HG02623 (cell line): ENCODE measurements around the gene PLEKHH2.
"Not testable (repeated sequence)": the region's sequence is repeated elsewhere in the genome, so short reads cannot be mapped to it uniquely, and the experiment has no call there.

Experiments
- ATAC-seq: cut with Tn5 transposase; IDR thresholded peaks from one replicate; pipeline ENCODE4 v1.9.1; 2021; ENCODE audit warnings: moderate library complexity; ENCODE audit not compliant: unreplicated experiment

Gene PLEKHH2

DNA sequence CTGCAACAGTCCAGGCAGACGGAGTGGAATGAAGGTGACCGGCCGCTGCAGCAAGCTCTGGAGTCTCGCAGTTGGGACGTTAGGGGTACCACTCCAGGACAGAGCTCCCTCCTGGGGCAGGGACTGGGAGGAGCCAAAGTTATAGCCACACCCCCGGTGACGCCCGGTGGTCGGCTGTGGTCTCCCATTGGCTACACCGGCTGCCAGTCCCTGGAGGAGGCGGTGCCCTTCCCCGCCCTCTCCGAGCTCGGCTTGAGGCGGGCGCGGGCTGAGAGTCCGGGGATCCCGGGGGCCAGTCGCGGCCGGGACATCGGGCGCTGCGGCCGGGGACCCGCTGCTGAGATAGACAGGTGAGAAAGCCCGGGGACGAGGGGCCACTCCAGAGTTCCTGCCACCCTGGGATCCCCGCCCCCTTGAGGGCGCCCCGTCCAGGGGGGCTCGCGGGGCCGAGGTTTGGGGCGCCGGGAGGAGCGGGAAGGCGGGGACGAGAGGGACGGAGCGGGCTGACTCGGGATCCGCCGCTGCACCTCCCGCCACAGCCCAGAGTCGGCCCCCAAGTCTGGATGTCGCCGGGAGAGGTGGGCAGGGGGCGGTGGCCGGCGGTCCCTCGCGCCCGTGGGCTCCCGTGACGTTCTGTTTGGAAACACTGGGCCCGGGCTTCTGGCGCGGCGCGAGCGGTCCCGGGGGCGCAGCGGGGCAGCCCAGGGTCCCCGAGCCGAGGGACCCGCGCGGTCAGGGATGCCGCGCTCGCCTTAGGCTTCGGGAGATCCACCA, at the start of gene PLEKHH2:
Gene PLEKHH2 (plus strand): TSS at position 231 of the 774 bp plus-strand sequence. CDS start 7,414 bp downstream, outside the sequence.
- ATAC-seq = peak; percentile 99

DNA sequence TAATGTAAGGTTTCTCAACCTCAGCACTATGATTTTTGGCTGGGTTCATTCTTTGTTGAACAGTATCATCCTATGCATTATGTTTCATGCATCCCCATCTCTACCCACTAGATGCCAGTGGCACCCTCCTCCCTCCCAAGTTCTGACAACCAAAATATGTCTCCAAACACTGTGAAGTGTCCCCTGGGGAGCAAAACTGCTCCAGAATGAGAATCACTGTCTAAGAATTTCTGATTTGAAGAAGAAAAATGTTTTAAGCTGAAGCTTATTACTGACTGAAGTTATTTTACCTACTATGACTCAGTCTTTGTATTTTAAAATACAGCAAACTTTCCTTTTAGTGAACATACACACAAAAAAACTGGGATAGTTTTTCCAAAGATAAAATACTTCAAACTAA, 44.6 kb upstream of the PLEKHH2 start:
- no peak for ATAC-seq

DNA sequence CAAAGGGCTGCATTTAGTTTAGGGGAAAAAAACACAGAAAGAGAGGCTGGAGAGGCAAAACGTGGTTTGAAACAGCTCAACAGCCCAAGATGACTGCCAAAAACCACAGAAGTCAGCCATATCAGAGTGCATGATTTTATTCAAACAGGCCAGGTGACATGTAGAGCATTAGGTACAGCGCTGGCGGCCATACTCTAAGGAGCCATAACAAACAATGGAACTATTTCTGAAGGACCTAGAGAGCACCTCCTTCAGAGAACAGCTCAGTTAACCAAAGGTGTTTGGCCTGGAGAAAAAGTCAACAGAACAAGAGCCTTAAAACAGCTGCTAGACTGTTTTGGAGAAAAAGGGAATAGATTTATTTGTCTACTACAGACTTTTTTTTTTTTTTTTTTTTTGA, 43.8 kb upstream of the PLEKHH2 start:
- no peak for ATAC-seq

DNA sequence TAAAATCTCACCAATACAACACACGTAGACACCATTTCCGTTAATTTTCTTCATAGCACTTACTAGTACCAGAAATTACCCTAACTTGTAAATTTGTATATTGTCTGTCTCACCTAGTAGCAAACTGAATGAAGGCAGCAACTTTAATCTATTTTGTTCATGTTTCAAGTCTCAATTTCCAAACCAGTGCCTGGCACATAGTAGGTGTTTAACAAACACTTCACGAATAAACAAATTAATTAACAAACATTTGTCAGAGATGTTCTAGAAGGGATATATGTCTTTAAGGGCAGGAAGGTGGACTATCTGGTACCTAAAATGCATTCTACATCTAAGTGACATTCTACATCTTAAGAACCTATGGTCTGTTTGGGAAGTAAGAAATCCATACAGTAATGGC, 42.2 kb upstream of the PLEKHH2 start:
- no peak for ATAC-seq

DNA sequence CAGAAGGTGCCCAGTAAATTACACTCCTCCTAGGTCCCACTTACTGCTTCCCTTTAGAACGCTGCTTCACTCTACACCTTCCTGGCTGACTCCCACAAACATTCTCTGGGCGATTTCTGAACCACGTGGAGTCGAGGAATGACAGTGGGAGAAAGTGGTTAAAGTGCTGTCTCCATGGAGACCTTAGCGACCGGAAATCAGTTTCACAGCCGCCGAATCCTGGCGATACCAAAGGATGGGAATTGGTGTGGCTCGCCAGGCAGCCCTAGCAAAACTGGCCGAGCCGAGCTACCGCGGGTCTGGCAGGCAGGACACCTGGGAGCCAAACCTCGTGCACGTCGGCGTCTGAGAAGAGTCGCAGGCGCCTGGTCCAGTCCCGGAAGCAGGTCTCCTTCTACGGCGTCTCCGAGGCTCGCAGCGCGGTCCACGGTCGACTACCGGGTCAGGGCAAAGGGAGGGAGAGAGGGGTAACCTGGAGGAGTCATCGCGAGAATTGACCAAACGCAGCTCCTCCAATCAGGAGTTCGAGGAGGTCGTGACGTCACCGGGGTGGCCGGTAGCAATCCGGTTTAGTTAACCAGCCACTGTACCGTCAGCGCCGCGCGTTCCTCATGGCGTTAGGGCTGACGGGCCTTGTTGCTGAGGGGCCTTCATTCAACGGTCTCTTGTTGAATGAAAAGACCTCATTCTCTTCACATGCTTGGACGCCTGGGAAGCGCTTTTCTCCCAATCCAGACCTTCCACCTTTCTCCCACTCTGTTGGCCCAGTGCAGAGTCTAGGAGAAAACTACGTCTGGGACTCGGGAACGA, 41.3 kb upstream of the PLEKHH2 start, which contains the start of gene THADA:
Gene THADA (minus strand): TSS at position 436 of the 810 bp plus-strand sequence. CDS start 3,646 bp downstream, outside the sequence.
- ATAC-seq = peak; percentile 98

DNA sequence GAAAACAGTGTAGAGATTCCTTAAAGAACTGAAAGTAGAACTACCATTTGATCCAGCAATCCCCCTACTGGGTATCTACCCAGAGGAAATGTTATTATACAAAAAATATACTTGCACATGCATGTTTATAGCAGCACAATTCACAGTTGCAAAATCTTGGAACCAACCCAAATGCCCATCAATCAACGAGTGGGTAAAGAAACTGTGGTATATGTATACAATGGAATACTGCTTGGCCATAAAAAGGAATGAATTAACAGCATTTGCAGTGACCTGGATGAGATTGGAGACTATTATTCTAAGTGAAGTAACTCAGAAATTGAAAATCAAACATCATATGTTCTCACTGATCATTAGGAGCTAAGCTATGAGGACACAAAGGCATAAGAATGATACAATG, 36.5 kb upstream of the PLEKHH2 start:
- ATAC-seq = not testable (repeated sequence)

DNA sequence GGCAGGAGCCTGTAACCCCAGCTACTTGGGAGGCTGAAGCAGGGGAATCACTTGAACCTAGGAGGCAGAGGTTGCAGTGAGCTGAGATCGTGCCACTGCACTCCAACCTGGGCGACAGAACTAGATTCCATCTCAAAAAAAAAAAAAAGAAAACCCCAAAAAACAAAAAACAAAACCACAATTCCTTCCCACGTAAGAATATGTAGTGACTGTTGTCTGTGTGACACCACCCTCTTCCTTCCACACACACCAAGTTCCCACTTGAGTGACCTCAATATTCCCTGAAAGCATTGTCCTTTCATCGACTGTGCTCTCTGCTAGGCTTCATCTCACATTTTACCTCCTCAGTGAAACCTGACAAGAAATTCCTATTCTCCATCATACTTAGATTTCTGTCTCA, 32.4 kb upstream of the PLEKHH2 start:
- no peak for ATAC-seq

DNA sequence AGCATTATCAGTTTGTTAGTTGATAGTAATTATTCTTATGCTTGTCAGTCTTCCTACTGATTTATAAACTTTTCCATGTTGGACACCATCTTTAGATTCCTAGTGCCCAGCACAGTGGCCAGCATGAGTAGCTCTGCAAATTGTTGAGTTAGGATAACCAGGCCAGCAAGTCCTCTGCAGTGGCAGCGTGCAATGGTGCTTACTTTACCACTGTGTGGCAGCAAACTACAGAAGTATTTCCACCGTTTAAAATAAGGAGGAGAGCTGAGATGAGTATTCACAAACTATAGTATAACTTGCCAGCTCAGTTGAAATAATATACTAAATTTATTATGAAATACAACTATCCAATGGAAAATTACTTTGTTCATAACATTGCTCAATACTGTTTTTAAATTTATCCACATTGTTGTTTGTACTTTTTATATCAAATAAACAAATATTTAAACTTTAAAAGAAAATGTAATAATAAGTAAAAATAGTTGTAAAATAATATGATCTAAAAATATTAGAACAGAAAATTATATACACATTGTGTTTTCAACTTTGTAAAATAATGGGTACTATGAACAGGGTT, 31.9 kb upstream of the PLEKHH2 start:
- ATAC-seq = no peak

DNA sequence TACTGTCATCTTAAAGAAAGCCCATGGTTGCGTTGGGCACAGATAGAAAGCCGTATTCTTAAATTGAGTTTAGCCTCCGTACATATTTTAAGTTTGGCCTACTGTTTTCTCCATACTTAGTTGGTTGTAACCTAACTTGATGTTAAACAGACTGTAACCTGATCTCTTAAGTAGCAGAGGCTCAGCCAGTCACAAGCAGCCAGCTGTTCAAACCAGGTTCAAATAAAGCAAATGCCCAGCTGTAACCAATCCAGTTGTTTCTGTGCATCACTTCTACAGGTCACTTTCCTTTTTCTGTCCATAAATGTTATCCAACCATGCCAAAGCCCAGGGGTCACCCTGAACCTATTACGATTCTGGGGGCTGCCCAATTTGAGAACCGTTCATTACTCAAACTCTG, 31.2 kb upstream of the PLEKHH2 start:
- ATAC-seq = no peak

DNA sequence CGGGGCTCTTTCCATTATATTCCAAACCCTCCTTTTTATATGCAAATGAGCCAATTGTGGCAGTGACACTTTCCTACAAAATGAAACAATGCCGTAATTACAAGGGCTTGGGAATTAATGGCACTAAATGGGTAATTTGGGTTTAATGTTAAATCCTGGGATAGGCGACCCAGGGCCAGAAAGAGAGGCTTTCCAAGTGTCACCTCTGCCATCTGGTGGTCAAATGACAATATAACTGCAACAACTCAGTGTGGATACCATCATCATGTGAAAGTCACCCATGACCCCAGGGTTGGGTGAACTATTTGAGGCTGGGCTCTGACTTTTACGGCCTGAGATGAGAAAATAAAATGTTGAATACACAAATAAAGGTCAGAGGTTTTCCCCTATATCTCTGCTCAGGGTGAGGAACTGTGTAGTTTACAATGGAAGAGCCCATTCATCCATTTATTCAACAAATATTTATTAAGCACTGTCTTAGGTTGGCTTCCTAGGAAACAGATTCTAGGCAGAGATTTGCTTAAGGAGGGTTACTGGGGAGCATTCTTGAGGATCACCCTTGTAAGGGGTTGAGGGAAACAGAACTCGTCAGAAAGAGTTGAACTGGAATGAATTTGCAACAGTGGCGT, 27.7 kb upstream of the PLEKHH2 start:
- no peak for ATAC-seq

DNA sequence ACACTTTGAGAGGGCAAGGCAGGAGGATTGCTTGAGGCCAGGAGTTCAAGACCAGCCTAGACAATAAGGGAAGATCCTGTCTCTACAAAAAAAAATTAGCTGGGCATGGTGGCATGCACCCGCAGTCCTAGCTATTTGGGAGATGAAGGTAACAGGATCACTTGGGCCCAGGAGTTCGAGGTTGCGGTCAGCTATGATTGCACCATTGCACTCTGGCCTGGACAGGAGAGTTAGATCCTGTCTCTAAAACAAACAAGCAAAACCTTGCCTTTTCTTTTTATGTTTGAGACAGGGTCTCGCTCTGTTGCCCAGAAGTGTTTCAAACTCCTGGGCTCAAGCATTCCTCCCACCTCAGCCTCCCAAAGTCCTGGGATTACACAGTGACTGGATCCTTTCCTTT, 26.7 kb upstream of the PLEKHH2 start:
- no peak for ATAC-seq

DNA sequence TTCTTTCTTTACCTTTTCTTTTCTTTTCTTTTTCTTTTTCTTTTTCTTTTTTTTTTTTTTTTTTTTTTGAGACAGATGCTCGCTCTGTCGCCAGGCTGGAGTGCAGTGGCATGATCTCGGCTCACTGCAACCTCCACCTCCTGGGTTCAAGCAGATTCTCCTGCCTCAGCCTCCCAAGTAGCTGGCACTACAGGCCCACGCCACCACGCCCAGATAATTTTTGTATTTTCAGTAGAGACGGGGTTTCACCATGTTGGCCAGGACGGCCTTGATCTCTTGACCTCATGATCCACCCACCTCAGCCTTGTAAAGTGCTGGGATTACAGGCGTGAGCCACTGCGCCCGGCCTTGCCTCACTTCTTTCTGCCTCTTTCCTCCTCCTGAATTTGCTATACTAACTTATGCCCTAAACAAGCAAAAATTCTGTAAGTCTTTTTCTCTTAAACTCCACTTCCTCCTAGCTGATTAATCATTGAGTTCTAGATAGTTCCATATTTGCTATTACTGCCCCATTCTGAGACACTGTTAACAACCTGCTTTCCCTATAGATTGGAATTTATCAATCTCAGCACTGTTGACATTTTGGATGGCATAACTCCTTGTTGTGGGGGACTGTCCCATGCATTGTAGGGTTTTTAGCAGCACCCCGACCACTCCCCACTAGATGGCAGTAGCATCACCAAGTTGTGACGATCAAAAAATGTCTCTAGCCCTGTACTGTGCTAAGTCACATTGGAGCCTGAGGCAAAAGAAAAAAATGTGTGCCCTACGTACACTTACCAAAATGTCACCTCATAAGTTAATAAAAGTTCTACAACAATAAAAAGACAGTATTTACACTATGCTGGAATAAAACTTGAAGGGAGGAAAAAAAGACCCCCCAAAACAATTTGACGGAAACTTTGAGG, 24.8 kb upstream of the PLEKHH2 start:
- no peak for ATAC-seq

DNA sequence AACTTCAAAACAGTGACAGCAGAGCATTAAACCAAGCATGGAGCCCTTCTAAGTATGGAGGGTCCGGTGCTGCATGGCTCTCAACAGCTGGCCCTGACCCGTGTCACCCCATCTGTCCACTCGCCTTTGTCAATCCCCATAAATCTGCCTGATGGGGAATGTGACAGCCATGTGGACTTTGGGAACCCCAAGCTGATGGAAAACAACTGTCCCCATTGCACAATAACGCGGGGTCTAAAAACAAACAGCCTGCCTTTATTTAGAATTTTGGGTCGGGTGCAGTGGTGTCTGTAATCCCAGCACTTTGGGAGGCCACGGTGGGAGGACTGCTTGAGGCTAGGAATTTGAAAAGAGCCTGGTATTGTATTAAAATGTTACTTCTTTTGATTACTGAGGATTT, 24.1 kb upstream of the PLEKHH2 start:
- no peak for ATAC-seq

DNA sequence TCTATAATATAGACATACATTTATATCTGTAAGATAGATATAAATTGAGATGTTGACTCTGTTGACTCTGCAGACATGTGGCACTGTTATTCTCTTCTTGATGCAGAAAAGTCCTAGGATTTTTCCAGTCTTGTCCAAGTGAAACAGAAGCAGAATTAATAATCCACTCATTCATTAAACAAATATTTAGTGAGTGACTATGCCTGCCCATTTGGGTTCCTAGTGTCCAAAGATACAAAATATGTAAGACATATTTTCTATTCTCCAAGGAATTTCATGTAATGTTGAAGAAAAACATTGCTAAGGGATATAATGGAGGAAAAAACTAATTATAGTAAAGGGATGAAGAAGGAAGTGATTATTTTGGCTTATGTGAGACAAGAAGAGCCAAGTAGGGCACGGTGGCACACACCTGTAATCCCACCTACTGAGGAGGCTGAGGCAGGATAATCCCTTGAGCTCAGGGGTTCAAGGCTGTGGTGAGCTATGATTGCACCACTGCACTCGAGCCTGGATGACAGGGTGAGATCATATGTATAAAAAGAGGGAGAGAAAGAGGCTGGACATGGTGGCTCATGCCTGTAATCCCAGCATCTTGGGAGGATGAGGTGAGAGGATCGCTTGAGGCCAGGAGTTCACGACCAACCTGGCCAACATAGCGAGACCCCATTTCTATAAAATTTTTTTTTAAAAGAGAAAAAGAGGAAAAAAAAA, 19.9 kb upstream of the PLEKHH2 start:
- ATAC-seq = no peak

DNA sequence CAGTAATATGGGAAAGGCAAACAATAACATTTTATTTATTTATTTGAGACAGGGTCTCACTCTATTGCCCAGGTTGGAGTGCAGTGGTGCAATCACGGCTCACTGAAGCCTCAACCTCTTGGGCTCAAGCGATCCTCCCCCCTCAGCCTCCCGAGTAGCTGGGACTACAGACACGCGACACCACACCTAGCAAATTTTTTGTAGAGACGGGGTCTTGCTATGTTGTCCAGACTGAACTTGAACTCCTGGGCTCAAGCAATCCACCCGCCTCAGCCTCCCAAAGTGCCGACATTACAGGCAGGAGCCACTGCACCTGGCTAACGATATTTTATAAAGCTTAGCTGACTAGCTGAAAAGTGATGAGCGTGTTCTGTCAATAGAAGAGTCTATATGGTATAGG, 17.5 kb upstream of the PLEKHH2 start:
- ATAC-seq = no peak

DNA sequence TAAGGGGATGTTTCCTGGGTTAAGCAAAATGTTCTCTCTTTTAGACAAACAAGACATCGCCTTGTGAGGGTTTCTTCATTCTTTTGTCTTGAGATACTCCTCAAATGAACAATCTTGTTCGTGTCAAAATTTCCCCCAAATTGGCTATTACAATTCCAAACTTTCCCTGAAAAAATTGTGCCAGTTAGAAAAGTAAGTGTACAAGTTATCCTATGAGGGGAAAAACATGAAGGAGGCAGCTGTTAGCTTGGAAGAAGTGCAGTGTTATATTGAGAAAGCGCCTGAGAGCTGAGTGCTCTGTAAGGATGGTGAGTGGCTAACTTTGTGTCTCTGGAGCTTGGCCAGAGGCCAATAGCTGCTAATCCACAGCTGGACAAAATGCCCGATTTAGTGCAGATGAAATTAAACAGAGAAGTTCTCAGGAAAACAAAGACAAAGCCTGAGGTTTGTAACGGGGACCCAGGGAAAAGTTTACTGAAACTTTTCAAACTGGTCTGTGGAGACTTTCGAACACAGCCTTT, 14.1 kb upstream of the PLEKHH2 start:
- no peak for ATAC-seq

DNA sequence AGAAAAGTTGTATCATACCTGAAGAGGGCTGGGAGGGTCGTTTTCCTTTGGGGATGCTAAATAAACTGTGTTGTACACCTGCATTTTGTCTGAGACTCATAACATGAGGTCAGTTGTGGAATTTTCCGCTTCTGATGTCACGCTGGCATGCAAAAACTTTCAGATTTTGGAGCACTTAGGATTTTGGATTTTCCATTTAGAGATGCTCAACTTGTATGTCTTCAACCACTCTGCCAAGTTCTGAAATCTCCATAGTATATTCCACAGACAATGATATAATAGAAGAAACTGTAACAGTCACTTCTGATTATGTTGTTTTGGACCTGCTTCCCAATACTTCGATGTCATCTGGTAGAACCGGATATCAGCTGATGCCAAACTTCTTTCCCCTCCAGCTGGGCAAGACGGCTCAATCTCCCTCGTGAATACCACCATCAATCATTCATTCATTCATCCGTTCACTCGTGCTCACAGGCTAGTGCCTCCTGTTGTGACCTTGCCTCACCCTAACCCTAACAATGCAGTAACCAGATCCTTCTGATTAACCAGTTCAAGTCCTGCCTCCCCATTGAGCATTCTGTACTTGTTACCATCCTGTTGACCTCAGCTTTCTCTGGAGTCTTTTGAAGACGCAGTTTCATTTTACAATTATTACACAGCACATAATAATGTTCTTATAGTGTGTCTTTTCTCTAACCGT, 5.3 kb upstream of the PLEKHH2 start:
- no peak for ATAC-seq

DNA sequence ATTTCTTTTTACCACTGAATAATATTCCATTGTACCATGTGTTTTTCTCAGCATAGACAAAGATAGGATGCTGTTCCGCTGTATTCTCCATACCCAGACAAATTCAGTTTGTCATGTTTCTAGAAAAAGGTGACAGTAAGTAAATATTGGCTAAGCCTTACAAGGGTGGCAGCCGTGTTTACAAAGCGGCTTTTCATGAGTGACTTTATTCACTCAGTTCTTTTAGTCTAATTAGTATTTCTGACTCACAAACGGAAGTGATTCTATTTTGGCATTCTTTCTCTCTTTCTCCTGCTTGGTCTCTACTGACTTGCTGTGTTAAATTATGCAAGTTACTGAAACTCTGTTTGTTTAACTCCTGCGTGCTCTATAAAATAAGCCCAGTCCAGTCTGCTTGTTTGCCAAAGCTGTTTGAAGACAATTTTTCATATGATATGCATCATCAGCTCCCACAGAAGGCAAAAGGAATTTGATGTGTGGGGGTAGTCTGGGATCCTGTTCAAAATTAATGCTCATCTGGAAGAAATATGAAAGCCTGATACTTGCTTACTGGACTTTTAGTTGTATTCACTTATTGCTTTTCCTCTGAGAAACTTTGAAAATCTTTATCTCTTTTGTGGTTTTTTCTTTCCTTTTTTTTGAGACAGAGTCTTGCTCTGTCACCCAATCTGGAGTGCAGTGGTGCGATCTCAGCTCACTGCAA, 2.3 kb upstream of the PLEKHH2 start:
- no peak for ATAC-seq
